GM18909 (cell line): ENCODE results near the gene XRN1.
"Not testable (repeated sequence)": the region's sequence is repeated elsewhere in the genome, so short reads cannot be mapped to it uniquely, and the experiment has no call there.

Experiments used
- ATAC-seq: cut with Tn5 transposase; IDR thresholded peaks from one replicate; pipeline ENCODE4 v1.9.1; 2021; ENCODE audit warnings: mild to moderate bottlenecking; ENCODE audit not compliant: unreplicated experiment, poor library complexity

The XRN1 gene, protein sequence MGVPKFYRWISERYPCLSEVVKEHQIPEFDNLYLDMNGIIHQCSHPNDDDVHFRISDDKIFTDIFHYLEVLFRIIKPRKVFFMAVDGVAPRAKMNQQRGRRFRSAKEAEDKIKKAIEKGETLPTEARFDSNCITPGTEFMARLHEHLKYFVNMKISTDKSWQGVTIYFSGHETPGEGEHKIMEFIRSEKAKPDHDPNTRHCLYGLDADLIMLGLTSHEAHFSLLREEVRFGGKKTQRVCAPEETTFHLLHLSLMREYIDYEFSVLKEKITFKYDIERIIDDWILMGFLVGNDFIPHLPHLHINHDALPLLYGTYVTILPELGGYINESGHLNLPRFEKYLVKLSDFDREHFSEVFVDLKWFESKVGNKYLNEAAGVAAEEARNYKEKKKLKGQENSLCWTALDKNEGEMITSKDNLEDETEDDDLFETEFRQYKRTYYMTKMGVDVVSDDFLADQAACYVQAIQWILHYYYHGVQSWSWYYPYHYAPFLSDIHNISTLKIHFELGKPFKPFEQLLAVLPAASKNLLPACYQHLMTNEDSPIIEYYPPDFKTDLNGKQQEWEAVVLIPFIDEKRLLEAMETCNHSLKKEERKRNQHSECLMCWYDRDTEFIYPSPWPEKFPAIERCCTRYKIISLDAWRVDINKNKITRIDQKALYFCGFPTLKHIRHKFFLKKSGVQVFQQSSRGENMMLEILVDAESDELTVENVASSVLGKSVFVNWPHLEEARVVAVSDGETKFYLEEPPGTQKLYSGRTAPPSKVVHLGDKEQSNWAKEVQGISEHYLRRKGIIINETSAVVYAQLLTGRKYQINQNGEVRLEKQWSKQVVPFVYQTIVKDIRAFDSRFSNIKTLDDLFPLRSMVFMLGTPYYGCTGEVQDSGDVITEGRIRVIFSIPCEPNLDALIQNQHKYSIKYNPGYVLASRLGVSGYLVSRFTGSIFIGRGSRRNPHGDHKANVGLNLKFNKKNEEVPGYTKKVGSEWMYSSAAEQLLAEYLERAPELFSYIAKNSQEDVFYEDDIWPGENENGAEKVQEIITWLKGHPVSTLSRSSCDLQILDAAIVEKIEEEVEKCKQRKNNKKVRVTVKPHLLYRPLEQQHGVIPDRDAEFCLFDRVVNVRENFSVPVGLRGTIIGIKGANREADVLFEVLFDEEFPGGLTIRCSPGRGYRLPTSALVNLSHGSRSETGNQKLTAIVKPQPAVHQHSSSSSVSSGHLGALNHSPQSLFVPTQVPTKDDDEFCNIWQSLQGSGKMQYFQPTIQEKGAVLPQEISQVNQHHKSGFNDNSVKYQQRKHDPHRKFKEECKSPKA (N-terminal part only)

DNA sequence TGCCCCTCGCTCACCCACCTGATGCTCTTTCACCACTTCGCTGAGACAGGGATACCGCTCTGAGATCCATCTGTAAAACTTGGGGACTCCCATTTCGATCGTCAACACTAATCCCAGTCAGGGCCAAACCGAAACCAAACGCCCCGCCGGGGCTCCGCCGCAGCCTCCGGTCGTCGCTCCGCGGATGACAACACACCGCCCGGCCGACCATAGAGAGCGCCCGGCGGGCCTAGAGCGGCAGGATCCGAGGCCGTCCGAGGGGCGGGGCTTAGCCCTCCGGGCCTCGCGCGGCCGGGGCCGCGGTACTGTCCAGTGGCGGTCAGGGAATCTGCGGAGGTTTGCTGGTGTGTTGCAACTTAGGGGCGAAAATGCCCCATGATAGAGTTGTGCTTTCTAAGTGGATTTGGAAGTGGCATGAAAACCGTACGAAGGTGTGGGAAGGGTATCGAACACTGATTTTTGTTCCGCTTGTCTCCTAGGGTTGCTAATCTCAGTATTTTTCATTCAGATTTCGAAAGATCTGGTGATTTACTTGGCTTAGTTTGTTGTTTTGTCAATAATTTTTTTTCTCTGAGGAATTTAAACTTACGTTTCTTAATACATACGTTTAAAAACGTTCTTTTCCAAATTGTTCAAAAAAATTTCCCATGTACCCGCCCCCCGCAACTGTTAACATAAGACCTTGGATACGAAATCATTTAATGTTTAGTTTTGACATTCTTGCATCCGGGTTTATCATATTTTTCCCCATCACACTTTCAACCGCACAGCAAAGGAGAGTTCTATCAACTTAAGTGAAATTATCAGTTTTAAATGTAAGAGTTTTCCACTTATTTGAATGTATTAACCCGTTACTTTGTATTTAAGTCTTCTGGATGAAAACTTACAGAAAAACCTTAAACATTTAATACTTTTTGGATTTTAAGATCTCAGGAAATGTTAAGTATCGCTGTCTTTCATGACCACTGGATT lies at the start of gene XRN1:
Gene XRN1, minus strand, starts transcription at position 186 of the 972 bp plus-strand sequence. Its CDS starts 93 bp downstream, at position 93.
- ATAC-seq, result peak; percentile 89

DNA sequence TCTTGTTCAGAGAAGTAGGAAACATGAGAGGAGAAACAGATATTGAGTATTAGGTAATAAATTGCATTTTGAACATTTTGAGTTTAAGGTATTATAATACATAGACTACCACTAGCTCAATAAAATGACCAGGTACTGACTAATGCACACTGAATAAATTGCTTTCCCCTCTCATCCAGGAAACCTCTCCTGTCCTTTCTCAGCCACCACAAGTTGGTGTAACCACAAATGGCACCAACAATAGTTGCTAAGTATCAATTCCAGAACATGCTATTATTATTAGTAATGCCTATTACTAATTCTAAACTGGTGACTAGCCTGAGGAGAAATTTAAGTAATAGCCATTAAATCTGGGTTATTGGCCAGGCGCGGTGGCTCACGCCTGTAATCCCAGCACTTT lies 47.3 kb upstream of the XRN1 start:
- ATAC-seq, result no peak

DNA sequence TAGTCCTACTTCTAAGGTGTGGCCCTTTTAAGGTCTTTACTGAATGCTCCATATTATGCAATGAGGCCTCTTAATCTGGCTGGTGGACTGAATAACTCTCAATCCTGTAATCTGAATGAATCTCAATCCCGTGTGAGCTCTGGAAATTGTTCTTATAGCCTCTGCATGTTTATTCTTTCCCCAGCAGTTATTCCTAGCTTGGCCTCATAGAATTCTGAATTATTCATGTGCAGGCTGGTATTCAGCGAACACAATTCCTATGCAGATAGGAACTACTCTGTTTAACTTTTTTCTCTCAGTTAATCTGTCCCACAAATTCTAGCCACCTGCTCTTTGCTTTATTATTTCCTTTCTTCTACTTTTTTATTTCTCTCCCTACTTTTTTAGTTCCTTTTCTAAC lies 44.3 kb upstream of the XRN1 start:
- ATAC-seq, result no peak

DNA sequence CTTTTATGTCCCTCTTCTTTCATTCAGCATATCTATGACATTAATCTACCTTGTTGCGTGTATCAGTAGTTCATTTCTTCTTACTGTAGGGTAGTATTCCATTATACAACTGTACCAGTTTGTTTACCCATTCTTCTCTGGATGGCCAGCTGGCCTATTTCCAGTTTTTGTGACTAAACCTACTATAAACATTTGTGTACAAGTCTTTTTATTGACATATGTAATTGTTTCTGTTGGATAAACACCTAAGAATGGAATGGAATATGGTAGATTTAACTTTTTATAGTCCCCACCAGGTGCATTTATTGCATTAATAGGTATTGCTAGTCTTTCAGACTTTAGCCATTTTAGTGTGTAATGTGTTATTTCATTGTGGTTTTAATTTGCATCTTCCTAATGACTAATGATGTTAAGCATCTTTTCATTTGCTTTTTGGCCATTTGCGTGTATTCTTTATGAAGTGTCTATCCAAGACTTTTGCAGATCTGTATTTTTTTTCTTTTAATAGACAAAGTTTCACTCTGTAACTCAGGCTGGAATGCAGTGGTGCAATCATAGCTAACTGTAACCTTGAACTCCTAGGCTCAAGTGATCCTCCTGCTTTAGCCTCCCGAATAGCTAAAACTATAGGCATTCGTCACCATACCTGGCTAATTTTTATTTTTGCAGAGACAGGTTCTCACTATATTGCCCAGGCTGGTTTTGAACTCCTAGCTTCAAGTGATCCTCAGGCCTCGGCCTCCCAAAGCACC lies 41.9 kb upstream of the XRN1 start:
- ATAC-seq, result no peak

DNA sequence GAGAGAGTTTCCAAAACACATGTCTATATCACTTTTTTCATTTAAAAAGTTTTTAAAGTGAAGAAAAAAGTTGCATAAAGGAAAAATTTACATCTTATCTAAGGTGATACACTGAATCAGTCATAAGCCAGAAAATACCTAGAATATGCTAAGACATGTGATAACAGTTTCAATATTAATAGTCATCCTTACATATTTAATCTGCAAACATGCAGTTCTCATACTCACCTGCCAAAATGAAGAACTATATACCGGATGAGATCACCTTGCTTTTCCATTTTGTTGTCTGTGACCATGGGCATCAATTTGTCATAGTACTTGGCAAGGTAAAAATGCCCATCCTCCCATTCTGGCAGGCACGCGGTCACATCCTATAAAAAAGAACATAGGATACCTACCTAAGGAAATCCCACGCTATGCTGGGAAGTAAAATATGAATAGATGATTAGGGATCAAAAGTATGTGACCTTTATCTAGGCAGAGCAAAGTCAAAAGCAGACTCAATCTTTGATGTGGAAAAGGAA lies 37.1 kb upstream of the XRN1 start:
- no peak for ATAC-seq

DNA sequence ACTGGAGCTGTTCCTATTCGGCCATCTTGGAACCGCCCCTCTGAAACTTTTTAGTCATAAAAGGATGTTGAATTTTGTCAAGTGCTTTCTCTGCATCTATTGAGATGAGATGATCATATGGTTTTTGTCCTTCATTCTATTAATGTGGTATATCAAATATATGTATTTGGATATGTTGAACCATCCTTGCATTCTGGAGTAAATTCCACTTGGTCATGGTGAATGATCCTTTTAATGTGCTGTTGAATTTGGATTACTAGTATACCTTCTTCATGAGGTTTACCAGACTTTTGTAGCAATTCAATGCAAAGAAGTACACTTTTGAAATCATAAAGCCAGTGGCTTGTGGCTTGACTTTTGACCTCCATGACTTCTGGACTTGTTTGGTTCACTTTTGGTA lies 33.4 kb upstream of the XRN1 start:
- no peak for ATAC-seq

DNA sequence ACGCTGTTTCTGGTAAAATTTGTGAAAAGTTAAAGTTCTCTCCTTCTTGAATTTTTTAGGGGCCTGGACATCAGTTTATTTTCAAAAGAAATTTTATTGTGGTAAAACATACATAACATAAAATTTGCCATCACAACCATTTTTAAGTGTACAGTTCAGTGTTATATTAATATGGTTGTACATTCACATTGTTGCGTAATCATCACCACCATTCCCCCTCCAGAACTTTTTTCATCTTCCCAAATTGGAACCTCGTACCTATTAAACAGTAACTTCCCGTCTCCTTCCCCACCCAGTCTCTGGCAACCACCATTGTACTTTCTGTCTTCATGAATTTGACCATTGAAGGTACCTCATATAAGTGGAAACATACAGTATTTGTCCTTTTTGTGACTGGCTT lies 23.0 kb upstream of the XRN1 start:
- ATAC-seq, result no peak

DNA sequence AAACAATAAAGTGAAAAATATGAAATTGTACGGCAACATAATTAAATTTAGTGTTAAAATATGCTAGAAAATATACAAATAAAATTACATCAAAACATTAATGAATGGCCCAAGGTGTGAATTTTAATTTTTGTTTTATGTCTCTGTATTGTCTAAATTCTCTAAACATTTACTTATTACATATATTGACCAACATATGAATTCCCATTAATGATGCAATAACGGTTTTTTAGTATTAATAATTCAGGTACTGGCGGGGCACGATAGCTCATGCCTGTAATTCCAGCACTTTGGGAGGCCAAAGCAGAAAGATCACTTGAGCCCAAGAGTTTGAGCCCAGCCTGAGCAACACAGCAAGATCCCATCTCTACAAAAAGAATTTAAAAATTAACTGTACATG lies 20.6 kb upstream of the XRN1 start:
- ATAC-seq, result no peak

DNA sequence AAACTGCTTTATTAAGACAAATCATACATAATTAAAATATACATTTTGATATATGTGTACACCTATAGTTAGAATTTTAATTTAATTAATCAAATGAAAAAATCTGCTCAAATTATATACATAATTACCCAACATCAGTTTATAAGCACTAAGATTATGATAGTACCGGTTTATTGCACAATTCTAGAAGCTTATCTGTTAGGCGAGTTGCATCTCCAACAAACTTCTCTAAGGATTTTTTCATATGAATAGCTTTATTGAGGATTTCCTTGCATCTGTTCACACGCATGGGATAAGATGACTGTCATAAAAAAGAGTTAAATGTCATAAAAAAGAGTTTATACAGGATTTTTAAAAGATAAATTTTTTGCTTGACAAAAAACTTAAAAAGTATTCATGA lies 19.9 kb upstream of the XRN1 start:
- ATAC-seq, result no peak

DNA sequence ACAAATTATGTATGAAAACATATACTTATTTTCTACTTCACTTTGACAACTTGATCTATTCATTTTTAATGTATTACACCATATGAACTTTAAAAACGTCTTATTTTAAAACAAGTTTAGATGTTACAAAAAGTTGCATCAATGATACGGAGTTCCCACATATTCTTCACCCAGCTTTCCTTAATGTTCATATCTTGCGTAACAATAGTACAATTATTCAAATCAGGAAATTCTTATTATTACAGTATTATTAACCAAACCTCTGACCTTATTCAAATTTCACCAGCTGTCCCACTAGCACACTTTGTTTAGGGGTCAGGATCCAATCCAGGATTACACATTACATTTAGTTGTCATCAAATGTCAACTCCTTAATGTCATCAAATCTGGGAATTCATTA lies 12.9 kb upstream of the XRN1 start:
- ATAC-seq, result no peak

DNA sequence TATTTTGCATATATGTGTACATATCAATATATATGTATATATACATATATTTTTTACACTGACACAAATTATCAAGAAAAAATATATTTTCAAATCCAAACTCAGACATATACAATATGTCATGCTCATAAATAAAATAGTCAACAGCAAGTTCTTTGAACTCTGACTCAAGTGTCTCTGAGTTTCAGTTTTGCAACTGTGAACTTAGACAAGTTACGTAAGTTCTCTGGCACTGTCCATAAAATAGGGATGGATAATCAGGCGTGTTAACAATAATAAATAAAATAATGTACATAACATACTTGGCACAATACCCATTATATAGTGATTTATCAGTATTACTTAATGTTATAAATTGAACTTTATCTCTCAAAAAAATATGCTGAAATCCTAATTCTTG lies 12.1 kb upstream of the XRN1 start:
- ATAC-seq, result no peak

DNA sequence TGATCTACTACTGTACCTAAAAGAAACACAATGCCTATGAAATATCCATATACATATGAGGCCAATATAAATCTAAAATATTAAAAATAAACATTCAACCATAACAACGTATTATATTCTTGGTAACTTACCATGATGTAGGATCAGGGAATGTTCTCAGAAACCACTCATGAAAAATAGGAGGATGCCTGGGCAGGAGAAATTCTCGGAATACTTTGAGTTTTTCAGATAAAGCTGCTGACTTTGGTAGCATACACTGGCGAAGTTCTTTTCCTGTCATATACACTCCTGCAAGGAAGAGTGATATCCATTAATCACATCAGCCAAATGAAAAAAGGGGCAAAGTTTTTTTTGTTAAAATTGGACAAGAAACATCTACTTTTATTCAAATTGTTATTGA lies 11.3 kb upstream of the XRN1 start:
- ATAC-seq, result no peak

DNA sequence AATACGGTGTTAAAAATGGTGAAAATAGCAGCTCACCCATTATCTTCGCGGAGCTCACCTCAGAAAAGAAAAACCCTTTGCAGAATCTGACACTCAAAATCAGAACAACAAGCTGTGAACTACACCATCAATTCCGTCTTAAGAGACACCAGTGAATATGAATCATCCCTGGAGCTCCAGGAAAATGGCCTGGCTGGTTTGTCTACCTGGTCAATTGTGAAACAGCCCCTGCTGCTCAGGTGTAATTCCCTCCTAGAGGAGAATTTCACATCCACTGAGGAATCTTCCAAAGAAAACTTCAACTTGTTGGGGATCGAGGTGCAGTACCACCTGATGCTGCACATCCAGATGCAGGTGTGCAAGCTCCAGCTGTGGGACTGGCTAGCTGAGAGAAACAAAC lies 3.0 kb upstream of the XRN1 start:
- ATAC-seq, result no peak

DNA sequence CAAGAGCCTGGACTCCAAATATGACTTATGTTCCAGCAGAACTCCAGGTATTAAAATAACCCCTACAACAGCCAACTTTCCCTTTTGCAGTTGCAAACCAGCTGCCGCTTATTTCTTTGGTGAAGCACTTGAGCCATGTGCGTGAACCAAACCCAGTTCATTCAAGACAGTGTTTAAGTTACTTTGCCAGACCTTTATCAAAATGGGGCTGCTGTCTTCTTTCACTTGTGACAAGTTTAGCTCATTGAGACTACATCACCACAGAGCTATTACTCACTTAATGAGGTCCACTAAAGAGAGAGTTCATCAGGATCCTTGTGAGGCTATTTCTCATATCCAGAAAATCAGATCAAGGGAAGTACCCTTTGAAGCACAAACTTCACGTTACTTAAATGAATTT lies 2.4 kb upstream of the XRN1 start:
- no peak for ATAC-seq

DNA sequence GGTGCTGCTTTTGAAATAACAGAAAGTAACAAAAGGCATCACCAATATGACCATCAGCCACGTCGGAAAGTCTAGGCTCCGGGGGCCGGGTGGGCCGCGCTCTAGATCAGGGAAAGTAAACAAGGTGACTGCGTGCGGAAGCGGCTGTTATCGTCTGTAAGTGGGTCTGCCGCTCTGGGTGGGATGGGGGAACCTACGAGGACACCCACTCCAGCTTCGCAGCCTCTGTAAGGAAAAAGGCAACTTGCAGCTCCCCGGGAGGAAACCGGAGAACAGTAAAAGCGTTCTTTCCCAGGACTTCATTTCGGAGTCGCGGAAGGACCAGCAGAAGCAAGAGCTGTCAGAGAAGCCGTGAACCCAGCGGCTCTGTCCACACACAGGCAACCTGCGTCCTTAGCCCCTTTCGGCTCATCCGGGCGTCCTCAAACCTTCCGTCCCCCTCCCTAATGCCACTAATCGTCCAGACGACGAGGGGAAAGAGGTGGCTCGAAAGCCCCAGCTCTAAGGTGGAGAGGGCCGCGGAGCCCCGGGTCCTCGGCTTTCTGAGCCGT lies 461 bp downstream of the XRN1 start:
- ATAC-seq, result peak; percentile 32

DNA sequence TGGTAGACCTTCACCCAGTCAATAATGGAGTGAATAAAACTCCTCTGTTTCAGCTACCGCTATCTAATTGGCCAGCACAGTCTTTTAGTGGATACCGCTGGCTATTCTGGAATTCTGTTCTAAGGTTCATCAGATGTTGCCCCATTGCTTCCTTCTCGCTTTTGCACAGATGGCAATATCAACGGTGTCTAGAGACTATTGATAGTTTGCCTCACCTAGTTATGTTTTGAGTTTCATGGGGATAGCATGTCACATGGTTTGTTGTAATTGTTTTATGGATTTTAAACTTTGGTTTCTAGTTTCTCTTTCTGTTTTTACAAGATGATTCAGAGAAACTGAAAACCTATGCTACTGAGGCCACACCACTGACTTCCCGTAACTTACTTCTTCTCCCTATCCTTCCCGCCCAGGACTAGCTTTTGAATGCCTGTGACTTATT lies 2.0 kb downstream of the XRN1 start:
- peak; percentile 52 for ATAC-seq

DNA sequence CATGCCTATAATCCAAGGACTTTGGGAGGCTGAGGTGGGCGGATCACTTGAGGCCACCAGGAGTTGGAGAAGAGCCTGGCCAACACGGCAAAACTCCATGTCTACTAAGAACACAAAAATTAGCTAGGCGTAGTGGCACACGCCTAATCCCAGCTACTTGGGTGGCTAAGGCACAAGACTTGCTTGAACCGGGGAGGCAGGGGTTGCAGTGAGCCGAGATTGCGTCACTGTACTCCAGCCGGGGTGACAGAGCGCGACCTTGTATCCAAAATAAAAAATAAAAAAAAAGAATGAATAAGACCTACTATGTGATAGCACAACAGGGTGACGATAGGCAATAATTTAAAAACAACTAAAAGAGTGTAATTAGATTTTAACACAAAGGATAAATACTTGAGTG lies 3.5 kb downstream of the XRN1 start:
- no peak for ATAC-seq

DNA sequence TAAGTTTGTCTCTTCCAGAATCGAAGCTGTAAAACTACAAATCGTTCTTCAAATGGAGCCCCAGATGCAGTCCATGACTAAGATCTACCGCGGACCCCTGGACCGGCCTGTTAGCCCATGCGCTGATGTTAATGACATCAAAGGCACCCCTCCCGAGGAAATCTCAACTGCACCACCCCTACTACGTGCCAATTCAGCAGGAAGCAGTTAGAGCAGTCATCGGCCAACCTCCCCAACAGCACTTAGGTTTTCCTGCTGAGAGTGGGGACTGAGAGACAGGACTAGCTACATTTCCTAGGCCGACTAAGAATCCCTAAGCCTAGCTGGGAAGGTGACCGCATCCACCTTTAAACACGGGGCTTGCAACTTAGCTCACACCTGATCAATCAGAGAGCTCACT lies 4.8 kb downstream of the XRN1 start:
- ATAC-seq, result not testable (repeated sequence)
